Adrenal gland (tissue), 12 donors: ENCODE results near the gene ACADL. TPM values are rescaled to one million over a fixed set of nuclear protein-coding genes. Genes with fewer than 3 reads are reported as not detected.

Experiments used
- DNase-seq, 7 donors: peaks; one replicate each; pipeline ENCODE4 v3.0.0-alpha.2; 2019 to 2020
- H3K27ac ChIP-seq, 5 donors: fragments of 200-600 bp; sonication (generic) in 4 of 5; 1 replicate in 3 of 5; 2 replicates in 2 of 5; pipeline versions ENCODE4 v1.5.1 to v1.8.0; 2016 to 2020; ENCODE audit warnings: mild to moderate bottlenecking in 1 of 5
- H3K27me3 ChIP-seq: fragments of 200-600 bp; 2 replicates; pipeline ENCODE4 v1.8.0; 2021
- H3K36me3 ChIP-seq, 2 donors: fragments of 200-600 bp; replicated peaks in 1 of 2; 1 replicate in 1 of 2; 2 replicates in 1 of 2; pipeline versions ENCODE4 v1.5.1 to v1.8.0; 2018 to 2022
- H3K4me1 ChIP-seq, 2 donors: fragments of 200-600 bp; replicated peaks in 1 of 2; 1 replicate in 1 of 2; 2 replicates in 1 of 2; pipeline versions ENCODE4 v1.5.1 to v1.8.0; 2018 to 2021
- H3K4me3 ChIP-seq, 4 donors: fragments of 200-600 bp; sonication (generic) in 3 of 4; one replicate each; pipeline ENCODE4 v1.5.1; 2016 to 2018
- H3K9me3 ChIP-seq, 3 donors: fragments of 200-600 bp; sonication (generic) in 1 of 3; replicated peaks in 1 of 3; 1 replicate in 2 of 3; 2 replicates in 1 of 3; pipeline versions ENCODE4 v1.5.1 to v1.8.0; 2016 to 2021
- CTCF ChIP-seq, 6 experiments: fragments of 450-650 bp in 4 of 6; fragments of 200-600 bp in 2 of 6; sonication (generic) in 1 of 6; IDR thresholded peaks; 1 replicate in 5 of 6; 2 replicates in 1 of 6; pipeline versions ENCODE4 v1.5.1 to v1.8.0; 2016 to 2021; ENCODE audit warnings: antibody characterized with exemption in 6 of 6, mild to moderate bottlenecking in 2 of 6, moderate library complexity in 1 of 6
- POLR2A ChIP-seq, 2 donors: fragments of 450-650 bp; IDR thresholded peaks; one replicate each; pipeline ENCODE4 v1.6.1; 2017; ENCODE audit warnings: antibody characterized with exemption in 2 of 2, mild to moderate bottlenecking in 2 of 2, moderate library complexity in 1 of 2
- WGBS, 4 donors: extraction: QIAGEN DNeasy Blood & Tissue Kit in 2 of 4; methylation state at CpG; one replicate each; pipeline versions ENCODE4 v1.1.5 to v1.1.7; 2013 to 2017; 5-methylcytosine and 5-hydroxymethylcytosine counted together
- intact Hi-C, 2 donors: fragments of 100-400 bp; cut with DNase I; formaldehyde crosslinking; loops; one replicate each; pipeline versions ENCODE4 v1.14.1 to v1.15.0; 2022 to 2023
- polyA plus RNA-seq, 3 donors: library from polyadenylated mRNA; stranded (reverse); fragments of 200-250 nt in 2 of 3; fragments of 350-450 nt in 1 of 3; fragmentation: Illumina TruSeq in 1 of 3; extraction: RNeasy Lipid Tissue Mini Kit (QIAGEN cat#74804) in 1 of 3; gene quantifications; one replicate each; pipeline ENCODE4 v1.2.3, GENCODE V29; 2013 to 2014
- total RNA-seq, 9 donors: library from RNA; depleted of rRNA in 4 of 9; stranded (reverse); fragments of >200 nt in 4 of 9; fragments of 120-200 nt in 1 of 9; fragmentation: NEBNext Ultra II Directional in 1 of 9; extraction: Animal tissue kit (Norgen Biotek cat#: 25700) in 1 of 9; gene quantifications; one replicate each; pipeline versions ENCODE4 v1.1.0 to v1.2.4, GENCODE V29; 2013 to 2023
- donor health status: healthy with polysubstance abuse.
- donor health status: Bipolar disorder and iron deficiency.
- donor health status: DM: yes; HTN: yes; CAD: no.
- donor health status: DM: no; HTN: no; CAD: no.
- donor health status: DM: no; HTN: no; CAD: no.
- donor health status: DM: yes; HTN: yes; CAD: no.

Gene ACADL
- total and polyA plus RNA-seq, 12 donors: 0.06 to 5.4 (median 1.1) TPM; not detected in 1

GRCh38 chr2:210172219-210172575, 53.0 kb downstream of the ACADL start:
- DNase-seq: peak in 1 of 7 donors; percentile 12
- H3K9me3 ChIP-seq: no peaks in the 10 kb centered on the region
- H3K27ac ChIP-seq: peak overlapping the region in 4 of 5 donors; percentile 100
- H3K36me3 ChIP-seq: no peaks in the 10 kb centered on the region
- H3K4me3 ChIP-seq: peak overlapping the region in 3 of 4 donors; percentile 44 to 93 (median 59)
- TF ChIP-seq POLR2A (IDR thresholded peaks at IDR 0.05): no peak
- TF ChIP-seq CTCF (IDR thresholded peaks at IDR 0.05): no peak
- 4 to 8% (median 6%) methylated on average over 8 of the region's 8 CpGs for WGBS, 4 donors
- H3K27me3 ChIP-seq: no peaks in the 10 kb centered on the region
- intact Hi-C loops: no loop called here
- H3K4me1 ChIP-seq: peaks cover 5 to 25% of the 10 kb centered on the region in 2 donors

GRCh38 chr2:210171309-210172218, 53.7 kb downstream of the ACADL start, which contains the start of gene KANSL1L:
TSS of gene KANSL1L (minus strand) at chr2:210171409. CDS start at chr2:210154582, 16,827 bp downstream.
- Histone ChIP-seq H3K27me3 (no peaks in the 10 kb centered on the region), H3K36me3 (no peaks in the 10 kb centered on the region), H3K4me1 (peaks cover 5 to 31% of the 10 kb centered on the region in 2 donors), H3K27ac (peak within 1 kb of the TSS; percentile 92 to 100 (median 100)), H3K4me3 (peak within 1 kb of the TSS; percentile 71 to 93 (median 88)), H3K9me3 (no peaks in the 10 kb centered on the region)
- TF ChIP-seq CTCF (IDR thresholded peaks at IDR 0.05): peak in 1 of 6 experiments; percentile 5
- TF ChIP-seq POLR2A (IDR thresholded peaks at IDR 0.05): peak; percentile 58 to 97
- intact Hi-C loops: no loop called here
- WGBS, 4 donors: 0 to 1% (median 0%) methylated on average over 30 to 67 of the region's 67 CpGs
- DNase-seq: peak; percentile 99 to 100 (median 99)

DNA sequence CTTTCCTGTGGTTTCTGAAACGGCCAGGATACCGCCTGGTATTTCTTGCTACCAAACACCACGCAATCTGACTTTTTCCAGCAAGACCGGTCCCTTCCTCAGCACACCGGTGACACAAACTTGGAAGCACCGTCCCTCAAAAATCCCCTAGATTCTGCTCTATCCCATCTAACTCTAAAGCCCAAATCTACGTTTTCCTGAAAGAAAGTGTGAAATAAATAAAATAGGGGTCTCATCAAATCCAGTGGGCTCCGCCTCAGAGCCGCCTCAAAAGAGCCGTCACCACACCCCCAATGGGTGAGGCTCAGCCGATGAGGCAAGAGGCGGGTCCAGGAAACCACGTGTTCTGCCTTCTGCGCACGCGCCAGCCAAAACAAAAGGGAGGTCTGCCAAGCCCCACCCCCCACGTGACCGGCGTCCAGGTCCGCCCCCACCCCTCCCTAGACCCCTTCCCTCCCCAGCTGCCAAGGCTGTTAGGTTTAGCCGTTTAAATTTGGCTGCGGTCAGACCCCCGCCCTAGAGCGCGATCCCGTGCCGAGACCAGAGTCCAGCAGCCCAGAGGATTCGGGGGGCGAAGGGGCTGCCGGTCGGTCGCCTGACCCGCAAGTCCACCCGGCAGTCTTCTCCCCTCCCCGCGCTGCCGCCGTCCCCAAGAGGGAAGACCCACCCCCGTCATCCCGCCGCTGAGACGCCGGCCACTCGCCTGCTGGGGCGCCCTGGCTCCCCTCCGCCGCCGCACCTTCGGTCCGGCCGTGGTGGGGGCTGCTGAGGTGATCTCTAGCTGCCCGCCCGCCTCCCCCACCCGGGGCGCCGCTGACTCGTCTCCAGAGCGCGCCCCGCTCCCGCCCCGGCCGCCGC, 54.6 kb downstream of the ACADL start:
- Histone ChIP-seq H3K4me1 (peaks cover 5 to 34% of the 10 kb centered on the region in 2 donors), H3K4me3 (peak overlapping the region; percentile 71 to 93 (median 88)), H3K9me3 (no peaks in the 10 kb centered on the region), H3K36me3 (no peaks in the 10 kb centered on the region), H3K27me3 (no peaks in the 10 kb centered on the region), H3K27ac (peak overlapping the region; percentile 92 to 100 (median 100))
- peak; percentile 95 to 99 (median 98) for DNase-seq
- WGBS, 4 donors: 0 to 3% (median 1%) methylated on average over 7 to 64 of the region's 64 CpGs
- intact Hi-C loops: no loop called here
- TF ChIP-seq POLR2A (IDR thresholded peaks at IDR 0.05) (peak; percentile 54 to 95), CTCF (IDR thresholded peaks at IDR 0.05) (no peak)

GRCh38 chr2:210170196-210170445, 55.1 kb downstream of the ACADL start:
- Histone ChIP-seq H3K9me3 (no peaks in the 10 kb centered on the region), H3K36me3 (no peaks in the 10 kb centered on the region), H3K4me3 (peak overlapping the region in 3 of 4 donors; percentile 88 to 93 (median 89)), H3K4me1 (peaks cover 5 to 34% of the 10 kb centered on the region in 2 donors), H3K27ac (peak overlapping the region; percentile 92 to 100 (median 100)), H3K27me3 (no peaks in the 10 kb centered on the region)
- intact Hi-C loops: no loop called here
- 0 to 1% (median 0%) methylated on average over 6 of the region's 6 CpGs for WGBS, 4 donors
- TF ChIP-seq CTCF (IDR thresholded peaks at IDR 0.05) (no peak), POLR2A (IDR thresholded peaks at IDR 0.05) (no peak)
- peak in 1 of 7 donors; percentile 8 for DNase-seq
